ENCODE data around the gene SORCS3. TPM values are rescaled to one million over a fixed set of nuclear protein-coding genes. Genes with fewer than 3 reads are reported as not detected.

SORCS3 gene
- total RNA-seq, 2 donors from 2014 or later = not detected

DNA sequence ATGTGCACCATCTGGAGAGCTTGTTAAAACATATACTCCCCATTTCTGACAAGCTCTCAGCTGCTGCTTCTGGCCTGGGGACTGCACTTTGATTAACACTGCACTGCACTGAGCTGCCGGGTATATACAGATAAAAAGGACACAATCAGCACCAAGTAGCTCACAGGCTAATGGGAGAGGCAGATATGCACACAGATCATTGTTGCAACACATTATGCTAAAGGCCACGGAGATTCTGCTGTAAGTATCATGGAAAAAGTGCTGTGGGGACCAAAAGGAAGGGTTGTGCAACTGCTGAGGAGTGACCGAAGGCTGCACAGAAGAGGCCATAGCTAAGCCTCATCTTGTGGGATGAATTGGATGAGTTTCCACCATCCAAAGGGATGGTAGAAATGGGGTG, 455.2 kb downstream of the SORCS3 start:
- Histone ChIP-seq H3K9me3 (no peaks in the 10 kb centered on the region), H3K27ac (no peak overlapping the region), H3K36me3 (replicated peaks in 1 of 2; ENCODE audit: insufficient read depth in 1 of 2, low read depth in 2 of 2) (no peaks in the 10 kb centered on the region), H3K4me3 (no peak overlapping the region), H3K4me1 (no peaks in the 10 kb centered on the region), H3K27me3 (no peaks in the 10 kb centered on the region)
- intact Hi-C loops (cut with DNase I) = no loop called here
- TF ChIP-seq, protein P1, sequence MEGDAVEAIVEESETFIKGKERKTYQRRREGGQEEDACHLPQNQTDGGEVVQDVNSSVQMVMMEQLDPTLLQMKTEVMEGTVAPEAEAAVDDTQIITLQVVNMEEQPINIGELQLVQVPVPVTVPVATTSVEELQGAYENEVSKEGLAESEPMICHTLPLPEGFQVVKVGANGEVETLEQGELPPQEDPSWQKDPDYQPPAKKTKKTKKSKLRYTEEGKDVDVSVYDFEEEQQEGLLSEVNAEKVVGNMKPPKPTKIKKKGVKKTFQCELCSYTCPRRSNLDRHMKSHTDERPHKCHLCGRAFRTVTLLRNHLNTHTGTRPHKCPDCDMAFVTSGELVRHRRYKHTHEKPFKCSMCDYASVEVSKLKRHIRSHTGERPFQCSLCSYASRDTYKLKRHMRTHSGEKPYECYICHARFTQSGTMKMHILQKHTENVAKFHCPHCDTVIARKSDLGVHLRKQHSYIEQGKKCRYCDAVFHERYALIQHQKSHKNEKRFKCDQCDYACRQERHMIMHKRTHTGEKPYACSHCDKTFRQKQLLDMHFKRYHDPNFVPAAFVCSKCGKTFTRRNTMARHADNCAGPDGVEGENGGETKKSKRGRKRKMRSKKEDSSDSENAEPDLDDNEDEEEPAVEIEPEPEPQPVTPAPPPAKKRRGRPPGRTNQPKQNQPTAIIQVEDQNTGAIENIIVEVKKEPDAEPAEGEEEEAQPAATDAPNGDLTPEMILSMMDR (IDR thresholded peaks at IDR 0.05) = no peak
- TF ChIP-seq POLR2A (IDR thresholded peaks at IDR 0.05) = no peak
- DNase-seq (no peak), ATAC-seq (no peak)
- 63 to 71% methylated on average over 3 of the region's 3 CpGs for WGBS, 2 donors

DNA sequence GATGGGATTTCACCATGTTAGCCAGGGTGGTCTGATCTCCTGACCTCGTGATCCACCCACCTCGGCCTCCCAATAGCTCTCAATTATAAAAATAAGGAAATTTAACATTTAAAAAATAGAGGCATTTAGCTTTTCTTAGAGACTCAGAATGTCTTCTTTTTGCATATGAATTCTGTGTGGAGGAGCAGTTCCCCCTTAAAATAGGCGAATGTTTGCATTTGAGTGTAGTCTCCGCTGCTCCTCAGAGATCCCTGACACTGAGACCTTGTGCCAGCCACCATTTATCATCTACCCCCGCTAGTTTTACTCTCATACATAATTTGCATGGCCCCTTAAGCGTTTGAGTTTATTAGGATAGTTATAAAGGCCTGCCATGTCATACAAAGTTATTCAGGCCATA, 461.9 kb downstream of the SORCS3 start:
- DNase-seq = no peak
- H3K4me1 ChIP-seq = no peaks in the 10 kb centered on the region
- H3K27me3 ChIP-seq = no peaks in the 10 kb centered on the region
- ATAC-seq = no peak
- no peak overlapping the region for H3K4me3 ChIP-seq
- intact Hi-C loops (cut with DNase I) = no loop called here
- TF ChIP-seq POLR2A (IDR thresholded peaks at IDR 0.05) = no peak
- TF ChIP-seq, protein P1 (IDR thresholded peaks at IDR 0.05) = no peak
- H3K9me3 ChIP-seq = no peaks in the 10 kb centered on the region
- no peak overlapping the region for H3K27ac ChIP-seq
- no peaks in the 10 kb centered on the region for H3K36me3 ChIP-seq (replicated peaks in 1 of 2; ENCODE audit: insufficient read depth in 1 of 2, low read depth in 2 of 2)
- WGBS, 2 donors = 48 to 58% methylated on average over 6 of the region's 6 CpGs

DNA sequence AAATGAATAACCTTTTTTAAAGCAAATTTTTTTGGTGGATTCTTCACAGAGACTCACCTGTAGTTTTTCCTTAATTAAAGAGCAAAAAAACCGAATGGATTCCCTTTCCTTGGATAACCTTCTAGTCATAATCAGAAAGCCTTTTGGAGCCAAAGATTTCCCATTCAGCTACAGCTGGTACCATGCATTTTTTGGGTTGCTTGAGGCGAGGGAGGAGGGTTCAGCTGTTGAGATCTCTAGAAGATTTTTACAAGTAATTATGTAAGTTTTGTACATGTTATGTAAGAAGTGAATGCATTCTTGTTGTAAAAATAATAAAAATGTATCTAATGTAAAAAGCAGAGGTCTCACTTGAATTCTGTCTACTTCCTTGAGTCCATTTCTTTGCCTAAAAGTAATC, 463.2 kb downstream of the SORCS3 start:
- no peaks in the 10 kb centered on the region for H3K4me1 ChIP-seq
- DNase-seq = no peak
- WGBS, 2 donors = 56 to 67% methylated on average over 2 of the region's 2 CpGs
- no peaks in the 10 kb centered on the region for H3K27me3 ChIP-seq
- no peak overlapping the region for H3K4me3 ChIP-seq
- no peaks in the 10 kb centered on the region for H3K36me3 ChIP-seq (replicated peaks in 1 of 2; ENCODE audit: insufficient read depth in 1 of 2, low read depth in 2 of 2)
- TF ChIP-seq, protein P1 (IDR thresholded peaks at IDR 0.05) = no peak
- no peak for TF ChIP-seq POLR2A (IDR thresholded peaks at IDR 0.05)
- intact Hi-C loops (cut with DNase I) = no loop called here
- ATAC-seq = no peak
- no peaks in the 10 kb centered on the region for H3K9me3 ChIP-seq
- no peak overlapping the region for H3K27ac ChIP-seq

DNA sequence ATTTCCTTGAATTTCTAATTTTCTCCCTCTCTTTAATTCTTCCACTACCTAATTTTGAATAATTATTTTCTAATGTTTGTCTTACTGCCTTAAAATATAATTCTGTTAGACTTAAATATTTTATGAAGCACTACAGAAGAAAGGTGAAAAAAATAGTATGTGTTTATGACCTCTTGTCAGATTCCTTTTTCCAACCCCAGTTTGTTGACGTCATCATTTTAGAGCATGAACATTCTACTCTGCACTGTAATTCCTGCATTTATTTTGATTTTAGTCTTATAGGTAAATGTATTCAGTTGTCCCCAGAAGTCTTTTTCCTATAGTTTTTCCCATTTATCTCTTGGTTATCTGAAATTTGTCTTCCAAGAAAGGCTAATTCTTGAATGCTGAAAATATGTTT, 468.1 kb downstream of the SORCS3 start:
- no peaks in the 10 kb centered on the region for H3K9me3 ChIP-seq
- no peaks in the 10 kb centered on the region for H3K4me1 ChIP-seq

DNA sequence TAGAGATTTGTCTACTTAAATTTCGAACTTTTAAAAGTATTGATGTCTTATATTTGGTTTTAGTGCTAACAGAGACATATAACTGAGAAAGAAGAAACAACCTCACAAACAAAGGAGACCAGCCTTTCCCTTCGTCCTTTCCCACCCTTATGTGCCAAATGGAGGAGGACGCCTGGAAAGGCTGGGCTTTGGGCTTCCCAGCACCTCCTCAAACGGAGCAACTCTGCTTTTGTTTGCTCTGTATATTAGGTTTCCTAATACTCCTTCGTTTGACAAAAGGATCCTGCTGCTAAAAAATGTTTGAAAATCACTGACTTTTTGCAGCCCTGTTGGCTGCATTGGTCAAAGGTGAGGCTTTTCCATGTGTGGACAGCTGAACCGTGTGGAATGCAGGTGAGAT, 471.8 kb downstream of the SORCS3 start:
- H3K27me3 ChIP-seq = no peaks in the 10 kb centered on the region
- WGBS, 2 donors = 24 to 25% methylated on average over 6 of the region's 6 CpGs
- DNase-seq (no peak), ATAC-seq (no peak)
- no peaks in the 10 kb centered on the region for H3K36me3 ChIP-seq (replicated peaks in 1 of 2; ENCODE audit: insufficient read depth in 1 of 2, low read depth in 2 of 2)
- TF ChIP-seq, protein P1 (IDR thresholded peaks at IDR 0.05) = no peak
- TF ChIP-seq POLR2A (IDR thresholded peaks at IDR 0.05) = no peak
- H3K4me3 ChIP-seq = no peak overlapping the region
- H3K9me3 ChIP-seq = no peaks in the 10 kb centered on the region
- intact Hi-C loops (cut with DNase I) = no loop called here
- no peak overlapping the region for H3K27ac ChIP-seq
- H3K4me1 ChIP-seq = no peaks in the 10 kb centered on the region

More for the DNA sequence above, 468.1 kb downstream of the SORCS3 start:
- Histone ChIP-seq H3K27me3 (no peaks in the 10 kb centered on the region), H3K27ac (no peak overlapping the region), H3K4me3 (no peak overlapping the region), H3K36me3 (replicated peaks in 1 of 2; ENCODE audit: insufficient read depth in 1 of 2, low read depth in 2 of 2) (no peaks in the 10 kb centered on the region)
- ATAC-seq (no peak), DNase-seq (no peak)
- WGBS, 2 donors = 83 to 91% methylated on average over 1 of the region's 1 CpG
- TF ChIP-seq, protein P1 (IDR thresholded peaks at IDR 0.05) = no peak
- no peak for TF ChIP-seq POLR2A (IDR thresholded peaks at IDR 0.05)
- intact Hi-C loops (cut with DNase I) = no loop called here

All from body of pancreas (tissue), 4 donors.